ENCODE data around the gene CDC25A. TPM values are rescaled to one million over a fixed set of nuclear protein-coding genes. Genes with fewer than 3 reads are reported as not detected.
A peak's percentile ranks its signal among the peaks of the same experiment; 100 is the strongest.

The CDC25A gene
- total RNA-seq, 1 donor from 2014 or later = 0.83 TPM

GRCh38 chr3:48194446-48195071 lies 6.3 kb upstream of the CDC25A start:
- peak; percentile 59 for DNase-seq
- Histone ChIP-seq H3K4me3 (no peak overlapping the region), H3K36me3 (no peaks in the 10 kb centered on the region), H3K27me3 (ENCODE audit: low read depth) (no peaks in the 10 kb centered on the region), H3K4me1 (no peaks in the 10 kb centered on the region), H3K9me3 (no peaks in the 10 kb centered on the region), H3K27ac (no peak overlapping the region)
- intact Hi-C loops (cut with DNase I) = no loop called here
- ATAC-seq = peak; percentile 84 to 85
- TF ChIP-seq, protein P1, sequence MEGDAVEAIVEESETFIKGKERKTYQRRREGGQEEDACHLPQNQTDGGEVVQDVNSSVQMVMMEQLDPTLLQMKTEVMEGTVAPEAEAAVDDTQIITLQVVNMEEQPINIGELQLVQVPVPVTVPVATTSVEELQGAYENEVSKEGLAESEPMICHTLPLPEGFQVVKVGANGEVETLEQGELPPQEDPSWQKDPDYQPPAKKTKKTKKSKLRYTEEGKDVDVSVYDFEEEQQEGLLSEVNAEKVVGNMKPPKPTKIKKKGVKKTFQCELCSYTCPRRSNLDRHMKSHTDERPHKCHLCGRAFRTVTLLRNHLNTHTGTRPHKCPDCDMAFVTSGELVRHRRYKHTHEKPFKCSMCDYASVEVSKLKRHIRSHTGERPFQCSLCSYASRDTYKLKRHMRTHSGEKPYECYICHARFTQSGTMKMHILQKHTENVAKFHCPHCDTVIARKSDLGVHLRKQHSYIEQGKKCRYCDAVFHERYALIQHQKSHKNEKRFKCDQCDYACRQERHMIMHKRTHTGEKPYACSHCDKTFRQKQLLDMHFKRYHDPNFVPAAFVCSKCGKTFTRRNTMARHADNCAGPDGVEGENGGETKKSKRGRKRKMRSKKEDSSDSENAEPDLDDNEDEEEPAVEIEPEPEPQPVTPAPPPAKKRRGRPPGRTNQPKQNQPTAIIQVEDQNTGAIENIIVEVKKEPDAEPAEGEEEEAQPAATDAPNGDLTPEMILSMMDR (IDR thresholded peaks at IDR 0.05) = peak; percentile 78

GRCh38 chr3:48190911-48191310 lies 2.7 kb upstream of the CDC25A start:
- Histone ChIP-seq H3K4me3 (no peak overlapping the region), H3K9me3 (no peaks in the 10 kb centered on the region), H3K27ac (no peak overlapping the region), H3K36me3 (no peaks in the 10 kb centered on the region), H3K4me1 (peaks cover 14% of the 10 kb centered on the region), H3K27me3 (ENCODE audit: low read depth) (no peaks in the 10 kb centered on the region)
- intact Hi-C loops (cut with DNase I) = no loop called here
- TF ChIP-seq, protein P1 (IDR thresholded peaks at IDR 0.05) = no peak
- no peak for ATAC-seq
- no peak for DNase-seq

GRCh38 chr3:48189321-48189720 lies 1.1 kb upstream of the CDC25A start:
- TF ChIP-seq, protein P1 (IDR thresholded peaks at IDR 0.05) = no peak
- Histone ChIP-seq H3K36me3 (no peaks in the 10 kb centered on the region), H3K4me3 (no peak overlapping the region), H3K9me3 (no peaks in the 10 kb centered on the region), H3K27ac (no peak overlapping the region), H3K27me3 (ENCODE audit: low read depth) (no peaks in the 10 kb centered on the region), H3K4me1 (peaks cover 14% of the 10 kb centered on the region)
- DNase-seq (no peak), ATAC-seq (no peak)
- intact Hi-C loops (cut with DNase I) = no loop called here

GRCh38 chr3:48187579-48188265 lies 495 bp downstream of the CDC25A start:
- DNase-seq (peak; percentile 53), ATAC-seq (peak; percentile 54 to 68)
- no peaks in the 10 kb centered on the region for H3K36me3 ChIP-seq
- H3K4me3 ChIP-seq = peak overlapping the region; percentile 96
- H3K27me3 ChIP-seq (ENCODE audit: low read depth) = no peaks in the 10 kb centered on the region
- TF ChIP-seq, protein P1 (IDR thresholded peaks at IDR 0.05) = no peak
- H3K9me3 ChIP-seq = no peaks in the 10 kb centered on the region
- no peak overlapping the region for H3K27ac ChIP-seq
- H3K4me1 ChIP-seq = peaks cover 14% of the 10 kb centered on the region
- intact Hi-C loops (cut with DNase I) = no loop called here

GRCh38 chr3:48187301-48187578 lies 977 bp downstream of the CDC25A start:
- no peak for ATAC-seq

More at GRCh38 chr3:48187301-48187578, 977 bp downstream of the CDC25A start:
- Histone ChIP-seq H3K4me3 (peak overlapping the region; percentile 96), H3K27me3 (ENCODE audit: low read depth) (no peaks in the 10 kb centered on the region), H3K36me3 (no peaks in the 10 kb centered on the region), H3K4me1 (peaks cover 14% of the 10 kb centered on the region), H3K27ac (no peak overlapping the region), H3K9me3 (no peaks in the 10 kb centered on the region)
- no peak for DNase-seq
- intact Hi-C loops (cut with DNase I) = no loop called here
- TF ChIP-seq, protein P1 (IDR thresholded peaks at IDR 0.05) = no peak

Measured in lower lobe of right lung (tissue), 2 donors.